HL-60 (cell line): Measurements from ENCODE around the gene ACTN1.

Experiments
- DNase-seq, 2 experiments: peaks; one replicate each; pipeline ENCODE4 v3.0.0-alpha.2; 2010 to 2020; ENCODE audit warnings: low read depth in 1 of 2, low spot score in 1 of 2
- H3K27ac ChIP-seq: fragments of 250-450 bp; sonication (Bioruptor Pico); replicated peaks from 2 replicates; pipeline ENCODE4 v1.5.1; 2020; ENCODE audit warnings: mild to moderate bottlenecking, moderate library complexity
- H3K27me3 ChIP-seq: fragments of 250-450 bp; sonication (Bioruptor Pico); 2 replicates; pipeline ENCODE4 v1.5.1; 2021; ENCODE audit warnings: mild to moderate bottlenecking, moderate library complexity; ENCODE audit not compliant: insufficient read depth, poor library complexity, severe bottlenecking
- H3K4me3 ChIP-seq: replicated peaks from 2 replicates; pipeline ENCODE4 v1.5.1; 2011; ENCODE audit warnings: mild to moderate bottlenecking, control low read depth, low read length; ENCODE audit not compliant: insufficient read depth
- GABPA ChIP-seq: IDR thresholded peaks from 2 replicates; pipeline ENCODE4 v1.6.1; 2012; ENCODE audit warnings: low read depth
- POLR2AphosphoS5 ChIP-seq: IDR thresholded peaks from 2 replicates; pipeline ENCODE4 v1.6.1; 2012; ENCODE audit warnings: low read depth
- REST ChIP-seq: IDR thresholded peaks from 2 replicates; pipeline ENCODE4 v1.6.1; 2012; ENCODE audit warnings: low read depth; ENCODE audit not compliant: insufficient replicate concordance
- SPI1 ChIP-seq: IDR thresholded peaks from 2 replicates; pipeline ENCODE4 v1.6.1; 2012; ENCODE audit warnings: low read depth, mild to moderate bottlenecking, borderline replicate concordance
- TF ChIP-seq, protein P1 (sequence below): IDR thresholded peaks from one replicate; pipeline ENCODE4 v1.5.1; 2011; ENCODE audit warnings: low read length, control low read depth, inconsistent platforms; ENCODE audit not compliant: insufficient read depth

ACTN1 gene

GRCh38 chr14:68961361-68961760 is 17.7 kb downstream of the ACTN1 start:
- H3K4me3 ChIP-seq = no peak overlapping the region
- DNase-seq = no peak
- no peaks in the 10 kb centered on the region for H3K27me3 ChIP-seq
- H3K27ac ChIP-seq = no peak overlapping the region
- TF ChIP-seq GABPA (no peak), SPI1 (no peak), POLR2AphosphoS5 (no peak), REST (no peak)
- TF ChIP-seq, protein P1, sequence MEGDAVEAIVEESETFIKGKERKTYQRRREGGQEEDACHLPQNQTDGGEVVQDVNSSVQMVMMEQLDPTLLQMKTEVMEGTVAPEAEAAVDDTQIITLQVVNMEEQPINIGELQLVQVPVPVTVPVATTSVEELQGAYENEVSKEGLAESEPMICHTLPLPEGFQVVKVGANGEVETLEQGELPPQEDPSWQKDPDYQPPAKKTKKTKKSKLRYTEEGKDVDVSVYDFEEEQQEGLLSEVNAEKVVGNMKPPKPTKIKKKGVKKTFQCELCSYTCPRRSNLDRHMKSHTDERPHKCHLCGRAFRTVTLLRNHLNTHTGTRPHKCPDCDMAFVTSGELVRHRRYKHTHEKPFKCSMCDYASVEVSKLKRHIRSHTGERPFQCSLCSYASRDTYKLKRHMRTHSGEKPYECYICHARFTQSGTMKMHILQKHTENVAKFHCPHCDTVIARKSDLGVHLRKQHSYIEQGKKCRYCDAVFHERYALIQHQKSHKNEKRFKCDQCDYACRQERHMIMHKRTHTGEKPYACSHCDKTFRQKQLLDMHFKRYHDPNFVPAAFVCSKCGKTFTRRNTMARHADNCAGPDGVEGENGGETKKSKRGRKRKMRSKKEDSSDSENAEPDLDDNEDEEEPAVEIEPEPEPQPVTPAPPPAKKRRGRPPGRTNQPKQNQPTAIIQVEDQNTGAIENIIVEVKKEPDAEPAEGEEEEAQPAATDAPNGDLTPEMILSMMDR = no peak

- Histone ChIP-seq H3K27ac (no peak overlapping the region), H3K4me3 (no peak overlapping the region), H3K27me3 (no peaks in the 10 kb centered on the region)
- DNase-seq = no peak
- TF ChIP-seq REST = no peak
- TF ChIP-seq, protein P1 = no peak
- no peak for TF ChIP-seq GABPA
- TF ChIP-seq POLR2AphosphoS5 = no peak
- TF ChIP-seq SPI1 = no peak
Observed at GRCh38 chr14:68960123-68960522, 19.0 kb downstream of the ACTN1 start.

- no peak overlapping the region for H3K27ac ChIP-seq
- no peaks in the 10 kb centered on the region for H3K27me3 ChIP-seq
- TF ChIP-seq SPI1 = no peak
- TF ChIP-seq REST = no peak
- TF ChIP-seq, protein P1 = no peak
- TF ChIP-seq POLR2AphosphoS5 = no peak
- TF ChIP-seq GABPA = no peak
Observed at GRCh38 chr14:68959035-68959434, 20.1 kb downstream of the ACTN1 start.

More at GRCh38 chr14:68959035-68959434, 20.1 kb downstream of the ACTN1 start:
- H3K4me3 ChIP-seq = no peak overlapping the region
- DNase-seq = no peak
